OCI-LY7 (cell line): ENCODE measurements around the gene EEIG1. TPM values are rescaled to one million over a fixed set of nuclear protein-coding genes. Genes with fewer than 3 reads are reported as not detected.

Source experiments
- total RNA-seq, 2 experiments: library from RNA; depleted of rRNA in 1 of 2; stranded (reverse); fragments of >200 nt in 1 of 2; shearing (Covaris generic) in 1 of 2; gene quantifications; 2 replicates each; pipeline ENCODE4 v1.2.3, GENCODE V29; 2014 to 2022

EEIG1 gene
- total RNA-seq, 2 experiments from 2014 or later, result 25.8 to 60.1 TPM

Other genes with a start within 250 kb of the EEIG1 start
- 8.9 and 13.9 TPM in 2 replicates for gene TOR2A, start 245.7 kb downstream of the EEIG1 start, total RNA-seq (2014; rRNA removed; shearing (Covaris generic))
- gene TOR2A, start 245.7 kb downstream of the EEIG1 start, total RNA-seq (2022), result 17.9 and 21.6 TPM in 2 replicates
- gene SH2D3C, start 202.3 kb downstream of the EEIG1 start, total RNA-seq (2014; rRNA removed; shearing (Covaris generic)), result 38.5 and 40.0 TPM in 2 replicates
- gene SH2D3C, start 202.3 kb downstream of the EEIG1 start, total RNA-seq (2022), result 39.1 and 45.7 TPM in 2 replicates
- 69.8 and 80.0 TPM in 2 replicates for gene CDK9, start 195.0 kb downstream of the EEIG1 start, total RNA-seq (2014; rRNA removed; shearing (Covaris generic))
- gene CDK9, start 195.0 kb downstream of the EEIG1 start, total RNA-seq (2022), result 123 and 136 TPM in 2 replicates
- gene FPGS, start 178.1 kb downstream of the EEIG1 start, total RNA-seq (2014; rRNA removed; shearing (Covaris generic)), result 136 and 147 TPM in 2 replicates
- 132 and 165 TPM in 2 replicates for gene FPGS, start 178.1 kb downstream of the EEIG1 start, total RNA-seq (2022)
- not detected in 2 replicates for gene ENG, start 126.3 kb downstream of the EEIG1 start, total RNA-seq (2014; rRNA removed; shearing (Covaris generic))
- not detected in 2 replicates for gene ENG, start 126.3 kb downstream of the EEIG1 start, total RNA-seq (2022)
- gene AK1, start 103.3 kb downstream of the EEIG1 start, total RNA-seq (2014; rRNA removed; shearing (Covaris generic)), result 10.7 and 19.5 TPM in 2 replicates
- gene AK1, start 103.3 kb downstream of the EEIG1 start, total RNA-seq (2022), result 21.6 and 22.6 TPM in 2 replicates
- 38.8 and 43.7 TPM in 2 replicates for gene ST6GALNAC6, start 81.4 kb downstream of the EEIG1 start, total RNA-seq (2014; rRNA removed; shearing (Covaris generic))
- gene ST6GALNAC6, start 81.4 kb downstream of the EEIG1 start, total RNA-seq (2022), result 51.3 and 52.7 TPM in 2 replicates
- 112 and 180 TPM in 2 replicates for gene ST6GALNAC4, start 63.9 kb downstream of the EEIG1 start, total RNA-seq (2014; rRNA removed; shearing (Covaris generic))
- 118 and 125 TPM in 2 replicates for gene ST6GALNAC4, start 63.9 kb downstream of the EEIG1 start, total RNA-seq (2022)
- 0.59 and 0.95 TPM in 2 replicates for gene PIP5KL1, start 50.2 kb downstream of the EEIG1 start, total RNA-seq (2014; rRNA removed; shearing (Covaris generic))
- gene PIP5KL1, start 50.2 kb downstream of the EEIG1 start, total RNA-seq (2022), result 4.4 and 4.6 TPM in 2 replicates
- gene DPM2, start 43.1 kb downstream of the EEIG1 start, total RNA-seq (2014; rRNA removed; shearing (Covaris generic)), result 31.6 and 49.7 TPM in 2 replicates
- 47.7 and 50.7 TPM in 2 replicates for gene DPM2, start 43.1 kb downstream of the EEIG1 start, total RNA-seq (2022)
- gene NAIF1, start 86.3 kb upstream of the EEIG1 start, total RNA-seq (2014; rRNA removed; shearing (Covaris generic)), result 8.6 TPM in 2 replicates
- 14.8 and 14.9 TPM in 2 replicates for gene NAIF1, start 86.3 kb upstream of the EEIG1 start, total RNA-seq (2022)
- 21.4 and 23.7 TPM in 2 replicates for gene SLC25A25, start 87.2 kb upstream of the EEIG1 start, total RNA-seq (2014; rRNA removed; shearing (Covaris generic))
- 17.6 and 20.2 TPM in 2 replicates for gene SLC25A25, start 87.2 kb upstream of the EEIG1 start, total RNA-seq (2022)
- gene PTGES2, start 146.7 kb upstream of the EEIG1 start, total RNA-seq (2014; rRNA removed; shearing (Covaris generic)), result 67.4 and 68.1 TPM in 2 replicates
- 59.2 and 76.3 TPM in 2 replicates for gene PTGES2, start 146.7 kb upstream of the EEIG1 start, total RNA-seq (2022)
- not detected in 2 replicates for gene LCN2, start 168.5 kb upstream of the EEIG1 start, total RNA-seq (2014; rRNA removed; shearing (Covaris generic))
- gene LCN2, start 168.5 kb upstream of the EEIG1 start, total RNA-seq (2022), result not detected in 2 replicates
- gene BBLN, start 179.3 kb upstream of the EEIG1 start, total RNA-seq (2014; rRNA removed; shearing (Covaris generic)), result 82.0 and 104 TPM in 2 replicates
- 66.9 and 67.5 TPM in 2 replicates for gene BBLN, start 179.3 kb upstream of the EEIG1 start, total RNA-seq (2022)
- 45.4 and 47.7 TPM in 2 replicates for gene CIZ1, start 210.6 kb upstream of the EEIG1 start, total RNA-seq (2014; rRNA removed; shearing (Covaris generic))
- 121 and 142 TPM in 2 replicates for gene CIZ1, start 210.6 kb upstream of the EEIG1 start, total RNA-seq (2022)
- 0.08 and 0.35 TPM in 2 replicates for gene DNM1, start 222.4 kb upstream of the EEIG1 start, total RNA-seq (2014; rRNA removed; shearing (Covaris generic))
- gene DNM1, start 222.4 kb upstream of the EEIG1 start, total RNA-seq (2022), result 0.98 and 1.8 TPM in 2 replicates